Smooth muscle cell (in vitro differentiated cells): ENCODE results near the gene CLCN7. TPM values are rescaled to one million over a fixed set of nuclear protein-coding genes. Genes with fewer than 3 reads are reported as not detected.

Experiments used
- DNase-seq: peaks from one replicate; lab custom pipeline; 2025; ENCODE audit not compliant: unreplicated experiment; lab: John Stamatoyannopoulos, UW
- H2AFZ ChIP-seq: fragments of 200-600 bp; sonication (generic); 2 replicates; pipeline ENCODE4 v1.6.0; 2016; ENCODE audit warnings: antibody characterized with exemption, low read depth, mild to moderate bottlenecking
- H3F3A ChIP-seq: fragments of 200-600 bp; sonication (generic); 2 replicates; pipeline ENCODE4 v1.6.0; 2017; ENCODE audit warnings: antibody characterized with exemption, low read depth
- H3K27ac ChIP-seq: fragments of 200-600 bp; sonication (generic); 2 replicates; pipeline ENCODE4 v1.5.1; 2016; ENCODE audit warnings: low read depth, mild to moderate bottlenecking
- H3K27me3 ChIP-seq: fragments of 200-600 bp; sonication (generic); 2 replicates; pipeline ENCODE4 v1.6.1; 2016; ENCODE audit warnings: low read depth, mild to moderate bottlenecking
- H3K36me3 ChIP-seq: fragments of 200-600 bp; sonication (generic); 2 replicates; pipeline ENCODE4 v1.5.1; 2016; ENCODE audit warnings: low read depth
- H3K4me1 ChIP-seq: fragments of 200-600 bp; sonication (generic); 2 replicates; pipeline ENCODE4 v1.5.1; 2016; ENCODE audit warnings: low read depth
- H3K4me2 ChIP-seq: fragments of 200-600 bp; sonication (generic); 2 replicates; pipeline ENCODE4 v1.6.0; 2016; ENCODE audit warnings: mild to moderate bottlenecking
- H3K4me3 ChIP-seq: fragments of 200-600 bp; sonication (generic); 2 replicates; pipeline ENCODE4 v1.5.1; 2016; ENCODE audit warnings: mild to moderate bottlenecking
- H3K79me2 ChIP-seq: fragments of 200-600 bp; sonication (generic); 2 replicates; pipeline ENCODE4 v1.6.0; 2016; ENCODE audit warnings: low read depth, mild to moderate bottlenecking
- H3K9ac ChIP-seq: fragments of 200-600 bp; sonication (generic); 2 replicates; pipeline ENCODE4 v1.6.0; 2016; ENCODE audit warnings: low read depth
- H3K9me3 ChIP-seq: fragments of 200-600 bp; sonication (generic); replicated peaks from 2 replicates; pipeline ENCODE4 v1.5.1; 2016; ENCODE audit warnings: low read depth
- H4K20me1 ChIP-seq: fragments of 200-600 bp; sonication (generic); 2 replicates; pipeline ENCODE4 v1.6.0; 2016; ENCODE audit warnings: low read depth
- WGBS: methylation state at CpG from one replicate; pipeline ENCODE4 v1.1.7; 2016; ENCODE audit warnings: low lambda C conversion rate; 5-methylcytosine and 5-hydroxymethylcytosine counted together
- polyA plus RNA-seq: library from polyadenylated mRNA; unstranded; fragments of >200 nt; fragmentation: Nextera tagmentation; extraction: Ambion mirVana; gene quantifications from 2 replicates; pipeline ENCODE4 v1.2.1, GENCODE V29; 2016
- total RNA-seq: library from RNA; depleted of rRNA; stranded (reverse); fragments of >200 nt; gene quantifications from 2 replicates; pipeline ENCODE4 v1.2.3, GENCODE V29; 2014
- TF ChIP-seq, protein P1 (sequence below): fragments of 200-600 bp; sonication (generic); IDR thresholded peaks from 2 replicates; pipeline ENCODE4 v1.5.1; 2017; ENCODE audit warnings: borderline replicate concordance, mild to moderate bottlenecking, antibody characterized with exemption; ENCODE audit not compliant: insufficient read depth, poor library complexity, severe bottlenecking

CLCN7 gene
- total and polyA plus RNA-seq, 2 experiments from 2014 or later: 15.6 to 45.2 TPM

GRCh38 chr16:1497014-1497598 is 22.3 kb upstream of the CLCN7 start:
- H3K4me1 ChIP-seq: peaks cover 7% of the 10 kb centered on the region

GRCh38 chr16:1496464-1496863 is 21.6 kb upstream of the CLCN7 start:
- H3K27me3 ChIP-seq: no peaks in the 10 kb centered on the region
- no peaks in the 10 kb centered on the region for H3K36me3 ChIP-seq
- H3K9me3 ChIP-seq: no peaks in the 10 kb centered on the region
- peaks cover 18% of the 10 kb centered on the region for H3K79me2 ChIP-seq
- H3F3A ChIP-seq: no peaks in the 10 kb centered on the region
- no peak overlapping the region for H3K9ac ChIP-seq
- DNase-seq: no peak
- no peaks in the 10 kb centered on the region for H4K20me1 ChIP-seq
- H3K27ac ChIP-seq: no peak overlapping the region
- TF ChIP-seq, protein P1, sequence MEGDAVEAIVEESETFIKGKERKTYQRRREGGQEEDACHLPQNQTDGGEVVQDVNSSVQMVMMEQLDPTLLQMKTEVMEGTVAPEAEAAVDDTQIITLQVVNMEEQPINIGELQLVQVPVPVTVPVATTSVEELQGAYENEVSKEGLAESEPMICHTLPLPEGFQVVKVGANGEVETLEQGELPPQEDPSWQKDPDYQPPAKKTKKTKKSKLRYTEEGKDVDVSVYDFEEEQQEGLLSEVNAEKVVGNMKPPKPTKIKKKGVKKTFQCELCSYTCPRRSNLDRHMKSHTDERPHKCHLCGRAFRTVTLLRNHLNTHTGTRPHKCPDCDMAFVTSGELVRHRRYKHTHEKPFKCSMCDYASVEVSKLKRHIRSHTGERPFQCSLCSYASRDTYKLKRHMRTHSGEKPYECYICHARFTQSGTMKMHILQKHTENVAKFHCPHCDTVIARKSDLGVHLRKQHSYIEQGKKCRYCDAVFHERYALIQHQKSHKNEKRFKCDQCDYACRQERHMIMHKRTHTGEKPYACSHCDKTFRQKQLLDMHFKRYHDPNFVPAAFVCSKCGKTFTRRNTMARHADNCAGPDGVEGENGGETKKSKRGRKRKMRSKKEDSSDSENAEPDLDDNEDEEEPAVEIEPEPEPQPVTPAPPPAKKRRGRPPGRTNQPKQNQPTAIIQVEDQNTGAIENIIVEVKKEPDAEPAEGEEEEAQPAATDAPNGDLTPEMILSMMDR: no peak
- H3K4me1 ChIP-seq: peaks cover 7% of the 10 kb centered on the region
- no peak overlapping the region for H3K4me2 ChIP-seq
- WGBS: 96% methylated on average over 25 of the region's 25 CpGs
- H2AFZ ChIP-seq: no peak overlapping the region
- no peak overlapping the region for H3K4me3 ChIP-seq

More at GRCh38 chr16:1497014-1497598, 22.3 kb upstream of the CLCN7 start:
- DNase-seq: no peak
- TF ChIP-seq, protein P1: no peak
- Histone ChIP-seq H3F3A (no peaks in the 10 kb centered on the region), H3K27ac (no peak overlapping the region), H3K27me3 (no peaks in the 10 kb centered on the region), H3K4me2 (no peak overlapping the region), H3K9me3 (no peaks in the 10 kb centered on the region), H2AFZ (no peak overlapping the region), H4K20me1 (no peaks in the 10 kb centered on the region), H3K36me3 (no peaks in the 10 kb centered on the region), H3K4me3 (no peak overlapping the region), H3K79me2 (peaks cover 18% of the 10 kb centered on the region), H3K9ac (no peak overlapping the region)
- 94% methylated on average over 14 of the region's 21 CpGs for WGBS

DNA sequence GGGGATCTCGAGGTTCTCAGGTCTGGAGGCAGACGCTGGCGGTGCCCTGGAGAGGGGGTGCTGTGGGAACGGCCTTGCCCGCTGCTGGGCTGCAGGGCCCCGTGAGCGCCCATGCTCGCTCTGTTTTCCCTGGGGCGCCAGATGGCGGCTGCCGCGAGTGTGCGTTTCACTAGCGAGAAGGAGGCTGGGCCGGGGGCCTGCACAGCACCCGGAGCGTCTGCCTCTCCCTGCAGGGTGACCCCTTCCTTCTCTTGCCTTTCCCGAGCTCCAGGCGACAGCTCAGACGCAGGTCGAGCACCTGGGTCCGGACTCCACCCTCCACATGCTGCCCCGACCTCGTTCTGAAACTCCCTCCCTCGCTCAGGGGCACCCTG is 21.0 kb upstream of the CLCN7 start:
- DNase-seq: no peak
- Histone ChIP-seq H3K27me3 (no peaks in the 10 kb centered on the region), H3K4me1 (peaks cover 7% of the 10 kb centered on the region), H3K4me2 (no peak overlapping the region), H3K9me3 (no peaks in the 10 kb centered on the region), H3K9ac (no peak overlapping the region), H3K4me3 (no peak overlapping the region), H3K79me2 (peaks cover 18% of the 10 kb centered on the region), H3F3A (no peaks in the 10 kb centered on the region), H2AFZ (no peak overlapping the region), H4K20me1 (no peaks in the 10 kb centered on the region), H3K36me3 (no peaks in the 10 kb centered on the region), H3K27ac (no peak overlapping the region)
- TF ChIP-seq, protein P1: no peak
- WGBS: 99% methylated on average over 22 of the region's 25 CpGs
